ENCODE measurements around the gene GDPD5.

DNA sequence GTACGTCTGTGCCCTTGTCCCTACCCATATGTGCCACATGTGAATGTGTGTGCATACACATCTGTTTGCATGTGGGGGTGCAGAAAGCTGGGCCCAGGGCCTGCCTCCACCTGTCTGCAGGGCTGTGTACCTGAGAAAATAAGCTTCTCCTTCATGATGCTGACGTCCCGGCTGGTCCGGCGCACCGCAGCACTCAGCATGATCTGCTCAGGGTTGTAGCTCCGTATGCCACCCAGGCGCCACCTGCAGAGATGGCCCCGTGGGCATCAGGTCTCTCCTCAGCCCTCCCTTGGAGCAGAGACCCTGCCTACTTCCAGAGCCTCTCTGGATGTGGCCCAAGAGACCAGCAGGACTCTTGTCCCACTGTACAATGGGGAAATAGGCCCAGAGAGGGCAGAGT lies 88.9 kb downstream of the GDPD5 start:
- no peak for TF ChIP-seq POLR2AphosphoS5 (IDR thresholded peaks at IDR 0.05)
- no peak for TF ChIP-seq POLR2A (IDR thresholded peaks at IDR 0.05; ENCODE audit: low read depth)
- TF ChIP-seq CTCF (IDR thresholded peaks at IDR 0.05) = no peak
- no peak for TF ChIP-seq EP300 (IDR thresholded peaks at IDR 0.05)
